Vagina (tissue), 2 donors: Measurements from ENCODE around the gene ARMC6. TPM values are rescaled to one million over a fixed set of nuclear protein-coding genes. Genes with fewer than 3 reads are reported as not detected.

Experiments
- DNase-seq, 2 donors: peaks; one replicate each; pipeline ENCODE4 v3.0.0-alpha.2; 2017; ENCODE audit errors: extremely low spot score in 2 of 2
- H3K27ac ChIP-seq: fragments of 200-600 bp; sonication (generic); one replicate; pipeline ENCODE4 v1.5.1; 2019
- H3K27me3 ChIP-seq: fragments of 200-600 bp; sonication (generic); one replicate; pipeline ENCODE4 v1.5.1; 2019
- H3K36me3 ChIP-seq, 2 donors: fragments of 200-600 bp; sonication (generic); one replicate each; pipeline ENCODE4 v1.5.1; 2017 to 2019
- H3K4me1 ChIP-seq: fragments of 200-600 bp; sonication (generic); one replicate; pipeline ENCODE4 v1.5.1; 2019
- H3K4me3 ChIP-seq, 2 donors: fragments of 200-600 bp; sonication (generic); 1 replicate in 1 of 2; 2 replicates in 1 of 2; pipeline ENCODE4 v1.5.1; 2016 to 2019
- H3K9me3 ChIP-seq: fragments of 200-600 bp; sonication (generic); one replicate; pipeline ENCODE4 v1.5.1; 2019
- CTCF ChIP-seq, 3 experiments: fragments of 450-650 bp in 2 of 3; fragments of 200-600 bp in 1 of 3; sonication (generic) in 1 of 3; IDR thresholded peaks; one replicate each; pipeline ENCODE4 v1.5.1; 2017 to 2019; ENCODE audit warnings: antibody characterized with exemption in 3 of 3, mild to moderate bottlenecking in 2 of 3, moderate library complexity in 2 of 3
- POLR2A ChIP-seq, 2 donors: fragments of 450-650 bp; IDR thresholded peaks; one replicate each; pipeline ENCODE4 v1.6.1; 2017; ENCODE audit warnings: antibody characterized with exemption in 2 of 2, mild to moderate bottlenecking in 2 of 2, moderate library complexity in 2 of 2
- POLR2AphosphoS5 ChIP-seq, 2 donors: sonication (generic); formaldehyde crosslinking; IDR thresholded peaks; one replicate each; pipeline ENCODE4 v1.9.0; 2017; ENCODE audit warnings: antibody characterized with exemption in 2 of 2, mild to moderate bottlenecking in 2 of 2, low read depth in 1 of 2; ENCODE audit not compliant: insufficient read depth in 1 of 2
- intact Hi-C: fragments of 100-400 bp; cut with DNase I; formaldehyde crosslinking; loops from one replicate; pipeline ENCODE4 v1.15.1; 2023
- total RNA-seq: library from RNA; depleted of rRNA; stranded (reverse); fragments of >200 nt; gene quantifications from one replicate; pipeline ENCODE4 v1.2.3, GENCODE V29; 2016

ARMC6 gene
- total RNA-seq, 1 donor from 2014 or later = 26.5 TPM

- no peak for DNase-seq
- Histone ChIP-seq H3K4me1 (peaks cover 18% of the 10 kb centered on the region), H3K27ac (peak overlapping the region; percentile 33), H3K9me3 (no peaks in the 10 kb centered on the region), H3K36me3 (peaks cover 0 to 16% of the 10 kb centered on the region in 2 donors), H3K4me3 (no peak overlapping the region), H3K27me3 (no peaks in the 10 kb centered on the region)
- intact Hi-C loops = loop anchor here (5.0 kb wide), 1 partner anchor 77 kb away; the partner anchor contains the start of gene TMEM161A
- TF ChIP-seq CTCF (IDR thresholded peaks at IDR 0.05) (no peak), POLR2AphosphoS5 (IDR thresholded peaks at IDR 0.05; ENCODE audit: insufficient read depth in 1 of 2, low read depth in 1 of 2) (no peak), POLR2A (IDR thresholded peaks at IDR 0.05) (no peak)
Measured at GRCh38 chr19:19059837-19060611, 26.6 kb downstream of the ARMC6 start.

- Histone ChIP-seq H3K27ac (no peak overlapping the region), H3K4me3 (no peak overlapping the region), H3K9me3 (no peaks in the 10 kb centered on the region), H3K27me3 (no peaks in the 10 kb centered on the region), H3K36me3 (peaks cover 0 to 8% of the 10 kb centered on the region in 2 donors), H3K4me1 (peaks cover 21% of the 10 kb centered on the region)
- intact Hi-C loops = loop anchor here (5.0 kb wide), 1 partner anchor 76 kb away; the partner anchor contains the start of gene TMEM161A
- no peak for TF ChIP-seq POLR2AphosphoS5 (IDR thresholded peaks at IDR 0.05; ENCODE audit: insufficient read depth in 1 of 2, low read depth in 1 of 2)
- TF ChIP-seq CTCF (IDR thresholded peaks at IDR 0.05) = no peak
- no peak for TF ChIP-seq POLR2A (IDR thresholded peaks at IDR 0.05)
- no peak for DNase-seq
Measured at GRCh38 chr19:19061506-19061905, 28.1 kb downstream of the ARMC6 start.

GRCh38 chr19:19062454-19063182 is 29.2 kb downstream of the ARMC6 start:
- TF ChIP-seq POLR2AphosphoS5 (IDR thresholded peaks at IDR 0.05; ENCODE audit: insufficient read depth in 1 of 2, low read depth in 1 of 2) (no peak), POLR2A (IDR thresholded peaks at IDR 0.05) (no peak), CTCF (IDR thresholded peaks at IDR 0.05) (no peak)
- peak overlapping the region; percentile 86 to 89 for H3K4me3 ChIP-seq
- H3K4me1 ChIP-seq = peaks cover 21% of the 10 kb centered on the region
- no peaks in the 10 kb centered on the region for H3K9me3 ChIP-seq
- H3K27ac ChIP-seq = peak overlapping the region; percentile 77
- intact Hi-C loops = loop anchor here (5.0 kb wide), 1 partner anchor 75 kb away; the partner anchor contains the start of gene TMEM161A
- H3K36me3 ChIP-seq = peaks cover 0 to 1% of the 10 kb centered on the region in 2 donors
- DNase-seq = no peak
- no peaks in the 10 kb centered on the region for H3K27me3 ChIP-seq

- H3K9me3 ChIP-seq = no peaks in the 10 kb centered on the region
- no peaks in the 10 kb centered on the region for H3K27me3 ChIP-seq
- H3K4me3 ChIP-seq = peak within 1 kb of the TSS; percentile 86 to 89
- H3K36me3 ChIP-seq = no peaks in the 10 kb centered on the region
- peak within 1 kb of the TSS; percentile 81 for H3K27ac ChIP-seq
- peak in 1 of 3 experiments; percentile 3 for TF ChIP-seq CTCF (IDR thresholded peaks at IDR 0.05)
- TF ChIP-seq POLR2AphosphoS5 (IDR thresholded peaks at IDR 0.05; ENCODE audit: insufficient read depth in 1 of 2, low read depth in 1 of 2) = peak; percentile 78 to 79
- peak in 1 of 2 donors; percentile 46 for TF ChIP-seq POLR2A (IDR thresholded peaks at IDR 0.05)
- intact Hi-C loops = loop anchor here (5.0 kb wide), 1 partner anchor 74 kb away; the partner anchor contains the start of gene TMEM161A
- DNase-seq = peak; percentile 99 to 100
- peaks cover 27% of the 10 kb centered on the region for H3K4me1 ChIP-seq
Measured at GRCh38 chr19:19063183-19064097, 30.0 kb downstream of the ARMC6 start, which contains the start of gene SLC25A42. Gene SLC25A42 (plus strand): TSS chr19:19063994. CDS start chr19:19096125, 32,131 bp downstream.
